Ishikawa (cell line): Measurements from ENCODE around the gene RCL1.

Source experiments
- CEBPB ChIP-seq: IDR thresholded peaks from 2 replicates; pipeline ENCODE4 v1.6.1; 2012
- EP300 ChIP-seq: IDR thresholded peaks from 2 replicates; pipeline ENCODE4 v1.6.1; 2012; ENCODE audit warnings: borderline replicate concordance
- NFIC ChIP-seq: IDR thresholded peaks from 2 replicates; pipeline ENCODE4 v1.6.1; 2012
- TCF12 ChIP-seq: IDR thresholded peaks from 2 replicates; pipeline ENCODE4 v1.6.1; 2012; ENCODE audit warnings: low read depth
- YY1 ChIP-seq: IDR thresholded peaks from 2 replicates; pipeline ENCODE4 v1.6.1; 2012; ENCODE audit warnings: low read depth
- TF ChIP-seq, protein P1 (sequence below): IDR thresholded peaks from 2 replicates; pipeline ENCODE4 v1.6.1; 2012
- TF ChIP-seq, protein P2 (sequence below): IDR thresholded peaks from 2 replicates; pipeline ENCODE4 v1.6.1; 2012

DNA sequence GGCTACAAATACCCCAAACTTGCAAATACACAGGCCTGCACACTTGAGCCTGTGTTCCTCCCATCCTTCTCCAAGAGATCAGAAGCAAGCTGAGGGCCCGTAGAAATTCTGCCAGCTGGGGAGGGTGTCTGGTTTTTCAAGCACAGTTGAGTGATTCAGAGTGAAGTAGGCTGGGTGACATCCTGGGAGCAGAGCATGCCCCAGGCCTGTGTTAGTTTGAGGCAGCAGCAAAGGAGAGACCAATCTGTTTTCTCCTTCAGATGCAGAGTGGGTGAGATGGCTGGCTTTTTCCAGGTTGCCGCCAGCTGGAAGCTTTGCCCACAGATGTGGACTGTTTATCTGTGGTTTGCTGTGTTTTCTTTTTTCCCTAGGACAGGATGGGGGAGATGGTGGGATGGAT, 63.1 kb downstream of the RCL1 start:
- TF ChIP-seq TCF12: no peak
- no peak for TF ChIP-seq EP300
- TF ChIP-seq NFIC: no peak
- TF ChIP-seq YY1: no peak
- TF ChIP-seq, protein P1, sequence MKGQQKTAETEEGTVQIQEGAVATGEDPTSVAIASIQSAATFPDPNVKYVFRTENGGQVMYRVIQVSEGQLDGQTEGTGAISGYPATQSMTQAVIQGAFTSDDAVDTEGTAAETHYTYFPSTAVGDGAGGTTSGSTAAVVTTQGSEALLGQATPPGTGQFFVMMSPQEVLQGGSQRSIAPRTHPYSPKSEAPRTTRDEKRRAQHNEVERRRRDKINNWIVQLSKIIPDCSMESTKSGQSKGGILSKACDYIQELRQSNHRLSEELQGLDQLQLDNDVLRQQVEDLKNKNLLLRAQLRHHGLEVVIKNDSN: no peak
- TF ChIP-seq, protein P2, sequence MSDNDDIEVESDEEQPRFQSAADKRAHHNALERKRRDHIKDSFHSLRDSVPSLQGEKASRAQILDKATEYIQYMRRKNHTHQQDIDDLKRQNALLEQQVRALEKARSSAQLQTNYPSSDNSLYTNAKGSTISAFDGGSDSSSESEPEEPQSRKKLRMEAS: no peak
- TF ChIP-seq CEBPB: no peak
